Upper lobe of right lung (tissue), 1 donor: ENCODE data around the gene SKAP2. TPM values are rescaled to one million over a fixed set of nuclear protein-coding genes. Genes with fewer than 3 reads are reported as not detected.
A peak's percentile ranks its signal among the peaks of the same experiment; 100 is the strongest.
"Not testable (repeated sequence)": the region's sequence is repeated elsewhere in the genome, so short reads cannot be mapped to it uniquely, and the experiment has no call there.

Experiments
- ATAC-seq: fragments of 200-7000 bp; cut with Tn5 transposase; one replicate; pipeline ENCODE4 v1.9.1; 2020; ENCODE audit warnings: mild to moderate bottlenecking, moderate library complexity
- DNase-seq: peaks from one replicate; pipeline ENCODE4 v3.0.0-alpha.2; 2020
- H3K27ac ChIP-seq: fragments of 200-600 bp; one replicate; pipeline ENCODE4 v1.8.0; 2022
- H3K27me3 ChIP-seq: fragments of 200-600 bp; one replicate; pipeline ENCODE4 v1.8.0; 2022; ENCODE audit warnings: mild to moderate bottlenecking
- H3K36me3 ChIP-seq: fragments of 200-600 bp; one replicate; pipeline ENCODE4 v1.8.0; 2022
- H3K4me1 ChIP-seq: fragments of 200-600 bp; one replicate; pipeline ENCODE4 v1.8.0; 2022
- H3K4me3 ChIP-seq: fragments of 200-600 bp; one replicate; pipeline ENCODE4 v1.8.0; 2022; ENCODE audit warnings: mild to moderate bottlenecking
- H3K9me3 ChIP-seq: fragments of 200-600 bp; one replicate; pipeline ENCODE4 v1.8.0; 2022
- intact Hi-C: fragments of 100-400 bp; cut with DNase I; formaldehyde crosslinking; loops from one replicate; pipeline ENCODE4 v1.11.0; 2022
- total RNA-seq: library from RNA; stranded (reverse); fragmentation: NEBNext Ultra II Directional; extraction: Animal tissue kit (Norgen Biotek cat#: 25700); gene quantifications from one replicate; pipeline ENCODE4 v1.2.1, GENCODE V29; 2021
- TF ChIP-seq, protein P1 (sequence below): fragments of 200-600 bp; IDR thresholded peaks from one replicate; pipeline ENCODE4 v1.8.0; 2022; ENCODE audit warnings: antibody characterized with exemption
- donor health status: DM: no; HTN: yes; CAD: no; lungs with severe emphysema.

The SKAP2 gene
- total RNA-seq, 1 donor from 2014 or later, result 59.1 TPM

DNA sequence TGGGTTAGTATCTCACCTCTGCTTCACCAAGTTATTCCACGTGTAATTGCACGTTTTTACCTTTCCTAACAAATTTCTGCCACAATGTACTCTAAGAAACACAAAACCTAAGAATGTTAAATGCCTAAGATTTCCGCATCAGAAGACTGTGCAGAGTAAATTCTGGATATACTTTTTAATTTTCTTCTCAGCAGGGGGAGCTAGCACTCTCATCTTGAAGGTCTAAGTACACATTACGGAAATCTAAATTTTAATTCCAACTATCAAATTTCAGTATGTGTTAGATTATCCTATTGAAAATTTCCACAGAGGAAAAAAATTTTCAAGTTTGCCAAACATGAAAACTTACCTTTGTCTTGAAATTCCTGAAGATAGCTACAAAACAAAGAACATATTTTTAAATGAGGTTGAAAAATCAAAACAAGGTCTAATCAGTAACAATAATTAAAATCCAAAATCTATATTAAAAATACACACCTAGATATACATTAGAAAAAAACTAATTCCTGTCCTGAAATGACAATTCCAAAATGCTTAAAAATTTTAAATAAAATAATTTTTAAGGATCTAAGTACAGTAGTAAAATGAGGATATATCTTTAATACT, 10.5 kb downstream of the SKAP2 start:
- Histone ChIP-seq H3K4me1 (peaks cover 16% of the 10 kb centered on the region), H3K9me3 (no peaks in the 10 kb centered on the region), H3K4me3 (no peak overlapping the region), H3K36me3 (no peaks in the 10 kb centered on the region), H3K27me3 (no peaks in the 10 kb centered on the region), H3K27ac (peak overlapping the region; percentile 86)
- TF ChIP-seq, protein P1, sequence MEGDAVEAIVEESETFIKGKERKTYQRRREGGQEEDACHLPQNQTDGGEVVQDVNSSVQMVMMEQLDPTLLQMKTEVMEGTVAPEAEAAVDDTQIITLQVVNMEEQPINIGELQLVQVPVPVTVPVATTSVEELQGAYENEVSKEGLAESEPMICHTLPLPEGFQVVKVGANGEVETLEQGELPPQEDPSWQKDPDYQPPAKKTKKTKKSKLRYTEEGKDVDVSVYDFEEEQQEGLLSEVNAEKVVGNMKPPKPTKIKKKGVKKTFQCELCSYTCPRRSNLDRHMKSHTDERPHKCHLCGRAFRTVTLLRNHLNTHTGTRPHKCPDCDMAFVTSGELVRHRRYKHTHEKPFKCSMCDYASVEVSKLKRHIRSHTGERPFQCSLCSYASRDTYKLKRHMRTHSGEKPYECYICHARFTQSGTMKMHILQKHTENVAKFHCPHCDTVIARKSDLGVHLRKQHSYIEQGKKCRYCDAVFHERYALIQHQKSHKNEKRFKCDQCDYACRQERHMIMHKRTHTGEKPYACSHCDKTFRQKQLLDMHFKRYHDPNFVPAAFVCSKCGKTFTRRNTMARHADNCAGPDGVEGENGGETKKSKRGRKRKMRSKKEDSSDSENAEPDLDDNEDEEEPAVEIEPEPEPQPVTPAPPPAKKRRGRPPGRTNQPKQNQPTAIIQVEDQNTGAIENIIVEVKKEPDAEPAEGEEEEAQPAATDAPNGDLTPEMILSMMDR, result peak; percentile 57
- DNase-seq, result no peak
- intact Hi-C loops, result loop anchor here (10.0 kb wide), 1 partner anchor 251 kb away; the partner anchor contains the start of gene HOXA2
- peak; percentile 50 for ATAC-seq

DNA sequence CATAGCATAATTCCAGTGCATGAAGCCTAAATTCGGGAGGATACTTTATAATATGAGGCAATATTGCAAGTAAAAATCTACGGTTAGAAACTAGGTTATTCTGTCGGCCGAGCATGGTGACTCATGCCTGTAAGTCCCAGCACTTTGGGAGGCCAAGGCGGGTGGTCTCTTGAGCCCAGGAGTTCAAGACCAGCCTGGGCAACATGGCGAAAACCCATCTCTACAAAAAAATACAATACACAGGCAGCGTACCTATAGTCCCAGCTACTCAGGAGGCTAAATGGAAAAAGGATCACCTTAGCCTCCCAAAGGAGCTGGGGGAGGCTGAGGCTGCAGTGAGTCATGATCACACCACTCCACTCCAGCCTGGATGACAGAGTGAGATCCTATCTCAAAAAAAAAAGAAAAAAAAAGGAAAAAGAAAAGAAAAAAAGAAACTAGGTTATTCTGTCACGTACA, 14.2 kb downstream of the SKAP2 start:
- no peaks in the 10 kb centered on the region for H3K27me3 ChIP-seq
- DNase-seq (no peak), ATAC-seq (no peak)
- peaks cover 10% of the 10 kb centered on the region for H3K4me1 ChIP-seq
- TF ChIP-seq, protein P1, result no peak
- H3K4me3 ChIP-seq, result no peak overlapping the region
- no peaks in the 10 kb centered on the region for H3K9me3 ChIP-seq
- H3K36me3 ChIP-seq, result peaks cover 5% of the 10 kb centered on the region
- intact Hi-C loops, result loop anchor here (10.0 kb wide), 1 partner anchor 255 kb away; the partner anchor contains the start of gene HOXA2
- no peak overlapping the region for H3K27ac ChIP-seq

DNA sequence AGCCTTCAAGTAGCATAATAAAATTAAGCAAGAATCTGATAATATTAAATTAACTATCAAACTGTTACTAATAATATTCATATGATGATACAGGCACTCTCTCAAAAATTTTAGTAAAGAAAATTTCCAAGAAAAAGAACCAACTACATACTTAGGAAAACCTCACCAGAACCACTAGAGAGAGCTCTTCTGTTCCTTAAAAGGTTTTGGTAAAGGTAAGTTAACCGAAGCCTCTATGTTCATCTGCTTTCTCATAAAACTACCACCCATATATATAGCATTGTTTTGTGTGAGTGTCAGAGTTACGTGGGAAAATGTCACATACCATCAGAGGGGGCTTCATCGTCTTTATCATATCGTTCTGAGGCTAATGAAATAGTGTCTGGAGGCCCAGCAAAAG, 20.7 kb downstream of the SKAP2 start:
- H3K36me3 ChIP-seq, result peaks cover 17% of the 10 kb centered on the region
- no peaks in the 10 kb centered on the region for H3K4me1 ChIP-seq
- no peaks in the 10 kb centered on the region for H3K27me3 ChIP-seq
- DNase-seq (no peak), ATAC-seq (no peak)
- TF ChIP-seq, protein P1, result no peak
- no peaks in the 10 kb centered on the region for H3K9me3 ChIP-seq
- intact Hi-C loops, result no loop called here
- no peak overlapping the region for H3K4me3 ChIP-seq
- no peak overlapping the region for H3K27ac ChIP-seq

DNA sequence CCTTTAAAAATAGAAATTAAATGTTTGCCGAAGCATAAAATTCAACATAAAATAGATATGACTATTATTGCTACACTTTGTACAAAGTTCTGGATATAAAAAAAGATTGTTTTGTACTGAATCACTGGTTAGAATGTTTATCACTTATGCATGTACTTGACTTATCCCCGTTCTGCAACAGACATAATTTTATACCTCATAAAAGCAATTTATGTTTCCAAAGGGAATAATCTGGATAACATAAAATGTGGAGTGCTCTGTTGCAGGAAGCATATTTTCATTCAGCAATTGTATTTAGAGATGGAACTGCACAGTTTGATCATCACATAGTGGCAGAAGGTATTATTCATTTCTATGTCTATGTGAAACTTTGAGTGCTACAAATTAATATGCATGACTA, 21.5 kb downstream of the SKAP2 start:
- ATAC-seq (no peak), DNase-seq (no peak)
- no peak overlapping the region for H3K27ac ChIP-seq
- H3K4me3 ChIP-seq, result no peak overlapping the region
- intact Hi-C loops, result no loop called here
- TF ChIP-seq, protein P1, result no peak
- no peaks in the 10 kb centered on the region for H3K4me1 ChIP-seq
- H3K27me3 ChIP-seq, result no peaks in the 10 kb centered on the region
- no peaks in the 10 kb centered on the region for H3K9me3 ChIP-seq
- H3K36me3 ChIP-seq, result peaks cover 13% of the 10 kb centered on the region

DNA sequence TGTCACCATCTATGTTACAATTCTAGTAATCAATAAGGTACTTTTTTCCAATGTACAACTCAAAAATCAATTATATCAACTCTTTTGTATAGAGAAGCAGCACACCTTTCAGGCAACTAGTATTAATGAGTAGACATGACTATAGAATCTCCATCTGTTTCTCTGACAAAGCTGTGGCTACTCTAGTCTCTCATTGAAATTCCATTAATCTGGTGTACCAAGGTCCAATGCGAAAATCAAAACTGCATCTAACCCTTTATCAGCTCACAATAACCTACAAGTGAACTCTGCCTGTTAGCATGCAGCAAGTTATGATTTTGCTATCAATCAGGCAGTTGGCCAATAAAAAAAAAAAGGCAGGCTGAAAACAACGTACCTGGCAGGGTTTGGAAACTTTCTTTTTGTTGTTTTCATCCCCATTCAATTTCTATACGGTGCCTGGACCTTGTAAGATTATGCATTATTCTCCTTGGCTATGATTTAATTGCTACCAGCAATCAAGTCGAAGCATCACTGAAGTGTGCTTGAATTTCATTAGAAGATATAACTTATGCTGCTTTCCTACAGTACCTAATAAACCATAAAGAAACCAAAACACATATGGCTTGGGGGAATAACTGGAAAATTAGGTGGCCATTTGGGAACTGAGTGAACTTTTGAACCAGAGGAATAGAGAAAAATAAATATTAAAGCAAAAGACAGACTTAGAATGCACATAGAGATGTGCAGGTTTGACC, 23.2 kb downstream of the SKAP2 start:
- H3K36me3 ChIP-seq, result peaks cover 13% of the 10 kb centered on the region
- TF ChIP-seq, protein P1, result no peak
- intact Hi-C loops, result no loop called here
- no peak overlapping the region for H3K27ac ChIP-seq
- H3K4me3 ChIP-seq, result no peak overlapping the region
- H3K4me1 ChIP-seq, result no peaks in the 10 kb centered on the region
- no peaks in the 10 kb centered on the region for H3K27me3 ChIP-seq
- DNase-seq (no peak), ATAC-seq (no peak)
- H3K9me3 ChIP-seq, result no peaks in the 10 kb centered on the region

DNA sequence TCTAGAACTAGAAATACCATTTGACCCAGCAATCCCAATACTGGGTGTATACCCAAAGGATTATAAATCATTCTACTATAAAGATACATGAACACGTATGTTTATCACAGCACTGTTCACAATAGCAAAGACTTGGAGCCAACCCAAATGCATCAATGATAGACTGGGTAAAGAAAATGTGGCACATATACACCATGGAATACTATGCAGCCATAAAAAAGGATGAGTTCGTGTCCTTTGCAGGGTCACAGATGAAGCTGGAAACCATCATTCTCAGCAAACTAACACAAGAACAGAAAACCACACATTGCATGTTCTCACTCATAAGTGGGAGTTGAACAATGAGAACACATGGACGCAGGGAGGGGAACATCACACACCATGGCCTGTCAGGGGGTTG, 27.6 kb downstream of the SKAP2 start:
- DNase-seq, result not testable (repeated sequence)

More for the DNA sequence above, 27.6 kb downstream of the SKAP2 start:
- H3K4me1 ChIP-seq, H3K9me3 ChIP-seq, H3K27me3 ChIP-seq, H3K27ac ChIP-seq, H3K36me3 ChIP-seq, H3K4me3 ChIP-seq, ATAC-seq, intact Hi-C loops: not testable (repeated sequence)
